Activated CD4-positive, alpha-beta memory T cell treated with anti-CD3 and anti-CD28 coated beads, Interleukin-2, amount 10 ng/mL, durations not matched to agents 7 days and 5 days (primary cell): ENCODE data around the gene PPP1R13B. TPM values are rescaled to one million over a fixed set of nuclear protein-coding genes. Genes with fewer than 3 reads are reported as not detected.
"Not testable (repeated sequence)": the region's sequence is repeated elsewhere in the genome, so short reads cannot be mapped to it uniquely, and the experiment has no call there.

Experiments used
- CTCF ChIA-PET: fragments of 350-600 bp; sonication (Branson Sonifier 250); formaldehyde crosslinking; loops from one replicate; lab custom pipeline; 2021; ENCODE audit warnings: antibody characterized with exemption, inconsistent platforms; lab: Charles Lee
- POLR2A ChIA-PET: fragments of 350-600 bp; sonication (Branson Sonifier 250); formaldehyde crosslinking; loops from one replicate; lab custom pipeline; 2021; ENCODE audit warnings: antibody characterized with exemption; lab: Charles Lee
- DNase-seq: peaks from one replicate; pipeline ENCODE4 v3.0.0-alpha.2; 2020
- H3K27ac Mint-ChIP-seq: one replicate; pipeline ENCODE4 v1.8.0; 2021; ENCODE audit warnings: mild to moderate bottlenecking, mixed read lengths
- H3K27me3 Mint-ChIP-seq: one replicate; pipeline ENCODE4 v1.8.0; 2021; ENCODE audit warnings: mixed read lengths
- H3K36me3 Mint-ChIP-seq: one replicate; pipeline ENCODE4 v1.8.0; 2021; ENCODE audit warnings: low read depth, mixed read lengths
- H3K4me1 Mint-ChIP-seq: one replicate; pipeline ENCODE4 v1.8.0; 2021; ENCODE audit warnings: mixed read lengths
- H3K4me3 Mint-ChIP-seq: one replicate; pipeline ENCODE4 v1.8.0; 2021; ENCODE audit warnings: mild to moderate bottlenecking, mixed read lengths
- H3K9me3 Mint-ChIP-seq: one replicate; pipeline ENCODE4 v1.8.0; 2021; ENCODE audit warnings: mixed read lengths
- total RNA-seq, 2 experiments: library from RNA; stranded (reverse); gene quantifications; one replicate each; pipeline ENCODE4 v1.2.3, GENCODE V29; 2021

Gene PPP1R13B
- total RNA-seq, 2 experiments from 2014 or later: 10.7 to 15.9 TPM

DNA sequence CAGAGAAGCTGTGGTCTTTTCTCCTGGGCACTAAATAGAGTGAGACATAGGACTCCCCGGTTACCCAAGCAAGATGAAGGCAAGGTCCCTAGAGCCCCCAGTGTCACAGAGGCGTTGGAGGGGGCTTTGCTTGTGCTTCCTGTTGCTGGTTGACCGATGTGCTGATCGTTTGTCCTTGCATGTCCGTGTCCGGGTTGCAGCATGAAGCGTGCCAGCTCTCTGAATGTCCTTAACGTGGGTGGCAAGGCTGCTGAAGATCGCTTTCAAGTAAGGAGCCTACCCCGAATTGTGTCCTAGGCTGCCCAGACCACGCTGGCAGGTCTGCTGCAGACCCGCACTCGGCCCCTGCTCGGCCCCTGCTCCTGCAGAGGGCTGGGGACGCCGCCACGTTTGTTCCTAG lies 155.2 kb downstream of the PPP1R13B start:
- no peaks in the 10 kb centered on the region for H3K27me3 Mint-ChIP-seq
- POLR2A ChIA-PET: no interaction called here
- H3K4me1 Mint-ChIP-seq: peaks cover 4% of the 10 kb centered on the region
- H3K27ac Mint-ChIP-seq: no peak overlapping the region
- H3K4me3 Mint-ChIP-seq: no peak overlapping the region
- H3K9me3 Mint-ChIP-seq: no peaks in the 10 kb centered on the region
- H3K36me3 Mint-ChIP-seq: peaks cover 42% of the 10 kb centered on the region
- CTCF ChIA-PET: no interaction called here
- no peak for DNase-seq

- DNase-seq, H3K27me3 Mint-ChIP-seq, POLR2A ChIA-PET, H3K4me1 Mint-ChIP-seq, H3K4me3 Mint-ChIP-seq, H3K27ac Mint-ChIP-seq, H3K9me3 Mint-ChIP-seq: not testable (repeated sequence)
- CTCF ChIA-PET: interaction anchor here (0.8 kb wide), 1 partner anchor 42 kb away, joined by 3 read pairs; no protein-coding TSS in a partner anchor
- H3K36me3 Mint-ChIP-seq: peaks cover 47% of the 10 kb centered on the region
Observed at GRCh38 chr14:103691655-103692054, 155.7 kb downstream of the PPP1R13B start.

DNA sequence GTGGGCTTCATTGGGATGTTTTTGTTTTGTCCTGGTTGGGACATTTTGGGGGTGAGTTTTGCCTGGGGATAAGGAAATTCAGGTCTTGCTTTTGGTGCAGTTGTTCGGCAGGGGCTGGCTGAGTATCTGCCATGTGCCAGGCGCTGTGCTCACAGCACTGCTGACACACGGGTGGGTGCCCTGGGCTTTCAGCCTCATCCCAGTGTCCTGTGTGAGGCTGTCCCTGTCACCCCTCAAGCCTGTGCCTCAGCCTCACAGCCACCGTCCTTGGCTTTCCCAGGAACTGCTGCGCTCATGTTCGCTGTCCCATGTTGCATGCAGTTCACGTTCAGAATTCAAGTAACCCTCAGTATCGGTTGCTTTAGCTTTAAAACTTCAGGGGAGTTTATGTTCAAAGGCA lies 157.0 kb downstream of the PPP1R13B start:
- no peaks in the 10 kb centered on the region for H3K4me1 Mint-ChIP-seq
- H3K27me3 Mint-ChIP-seq: no peaks in the 10 kb centered on the region
- ChIA-PET CTCF (no interaction called here), POLR2A (no interaction called here)
- peaks cover 50% of the 10 kb centered on the region for H3K36me3 Mint-ChIP-seq
- no peaks in the 10 kb centered on the region for H3K9me3 Mint-ChIP-seq
- no peak for DNase-seq
- no peak overlapping the region for H3K4me3 Mint-ChIP-seq
- peak overlapping the region; percentile 31 for H3K27ac Mint-ChIP-seq

- Mint-ChIP-seq H3K9me3 (no peaks in the 10 kb centered on the region), H3K4me1 (no peaks in the 10 kb centered on the region), H3K4me3 (no peak overlapping the region), H3K27ac (no peak overlapping the region), H3K27me3 (no peaks in the 10 kb centered on the region), H3K36me3 (peaks cover 54% of the 10 kb centered on the region)
- CTCF ChIA-PET: interaction anchor here (1.5 kb wide), 1 partner anchor 120 kb away, joined by 3 read pairs; no protein-coding TSS in a partner anchor
- POLR2A ChIA-PET: no interaction called here
- no peak for DNase-seq
Observed at GRCh38 chr14:103688906-103689902, 158.2 kb downstream of the PPP1R13B start.

GRCh38 chr14:103688441-103688840 lies 158.9 kb downstream of the PPP1R13B start:
- ChIA-PET CTCF (interaction anchor here (1.5 kb wide), 1 partner anchor 120 kb away, joined by 3 read pairs; no protein-coding TSS in a partner anchor), POLR2A (no interaction called here)
- Mint-ChIP-seq H3K27ac (no peak overlapping the region), H3K27me3 (no peaks in the 10 kb centered on the region), H3K9me3 (no peaks in the 10 kb centered on the region), H3K4me3 (no peak overlapping the region), H3K4me1 (no peaks in the 10 kb centered on the region), H3K36me3 (peaks cover 52% of the 10 kb centered on the region)
- DNase-seq: no peak

- ChIA-PET POLR2A (interaction anchor here (0.7 to 0.9 kb wide), 2 partner anchors 11 to 52 kb away, joined by 3 read pairs; no protein-coding TSS in a partner anchor), CTCF (no interaction called here)
- no peak overlapping the region for H3K4me3 Mint-ChIP-seq
- no peaks in the 10 kb centered on the region for H3K4me1 Mint-ChIP-seq
- H3K9me3 Mint-ChIP-seq: no peaks in the 10 kb centered on the region
- DNase-seq: no peak
- H3K27me3 Mint-ChIP-seq: no peaks in the 10 kb centered on the region
- H3K36me3 Mint-ChIP-seq: peaks cover 57% of the 10 kb centered on the region
- H3K27ac Mint-ChIP-seq: no peak overlapping the region
Observed at GRCh38 chr14:103687712-103688111, 159.7 kb downstream of the PPP1R13B start.

DNA sequence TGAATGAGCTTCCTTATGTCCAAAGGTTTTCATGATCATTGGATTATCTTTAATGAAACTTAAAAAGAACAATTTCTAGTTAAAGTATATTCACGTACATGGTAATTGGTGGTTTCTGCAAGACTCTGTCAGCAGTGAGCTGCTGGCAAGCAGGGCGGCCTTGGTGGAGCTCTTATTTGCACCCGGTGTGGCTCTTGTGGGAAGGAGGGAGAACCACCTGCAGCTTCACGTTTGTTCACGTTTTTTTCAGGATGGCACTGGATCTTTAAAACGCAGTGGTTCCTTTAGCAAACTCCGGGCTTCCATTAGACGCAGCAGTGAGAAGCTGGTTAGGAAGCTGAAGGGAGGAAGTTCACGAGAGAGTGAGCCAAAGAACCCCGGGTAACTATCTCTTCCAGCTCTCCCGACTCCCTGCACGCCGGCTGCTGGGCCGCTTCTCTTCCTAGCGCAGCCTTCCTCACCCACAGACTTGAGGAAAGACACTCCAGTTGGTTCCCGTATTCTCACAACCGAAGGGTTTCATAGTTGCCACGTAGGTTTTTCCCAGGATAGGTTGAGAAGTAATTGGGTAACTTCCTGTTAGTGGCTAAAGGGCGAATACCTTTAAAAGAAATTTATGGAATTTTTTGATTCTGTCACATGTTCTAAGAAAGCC lies 160.4 kb downstream of the PPP1R13B start:
- POLR2A ChIA-PET: interaction anchor here (0.7 to 0.9 kb wide), 2 partner anchors 12 to 53 kb away, joined by 3 read pairs; no protein-coding TSS in a partner anchor
- peaks cover 58% of the 10 kb centered on the region for H3K36me3 Mint-ChIP-seq
- CTCF ChIA-PET: no interaction called here

GRCh38 chr14:103685276-103686211 lies 161.8 kb downstream of the PPP1R13B start:
- CTCF ChIA-PET: no interaction called here

More for the DNA sequence above, 160.4 kb downstream of the PPP1R13B start:
- no peaks in the 10 kb centered on the region for H3K27me3 Mint-ChIP-seq
- no peak overlapping the region for H3K27ac Mint-ChIP-seq
- H3K9me3 Mint-ChIP-seq: no peaks in the 10 kb centered on the region
- no peak overlapping the region for H3K4me3 Mint-ChIP-seq
- no peaks in the 10 kb centered on the region for H3K4me1 Mint-ChIP-seq
- no peak for DNase-seq

GRCh38 chr14:103684871-103685270 lies 162.5 kb downstream of the PPP1R13B start:
- ChIA-PET POLR2A (interaction anchor here (0.5 kb wide), 1 partner anchor 17 kb away, joined by 3 read pairs; no protein-coding TSS in a partner anchor), CTCF (no interaction called here)
- H3K4me3 Mint-ChIP-seq: no peak overlapping the region
- H3K27me3 Mint-ChIP-seq: no peaks in the 10 kb centered on the region
- H3K36me3 Mint-ChIP-seq: peaks cover 68% of the 10 kb centered on the region
- H3K9me3 Mint-ChIP-seq: no peaks in the 10 kb centered on the region
- no peak for DNase-seq
- no peaks in the 10 kb centered on the region for H3K4me1 Mint-ChIP-seq
- H3K27ac Mint-ChIP-seq: no peak overlapping the region

More at GRCh38 chr14:103685276-103686211, 161.8 kb downstream of the PPP1R13B start:
- no peak for DNase-seq
- Mint-ChIP-seq H3K36me3 (peaks cover 67% of the 10 kb centered on the region), H3K27me3 (no peaks in the 10 kb centered on the region), H3K27ac (no peak overlapping the region), H3K4me1 (no peaks in the 10 kb centered on the region), H3K4me3 (no peak overlapping the region), H3K9me3 (no peaks in the 10 kb centered on the region)
- POLR2A ChIA-PET: interaction anchor here (0.5 kb wide), 1 partner anchor 17 kb away, joined by 3 read pairs; no protein-coding TSS in a partner anchor

GRCh38 chr14:103684471-103684870 lies 162.9 kb downstream of the PPP1R13B start:
- H3K27ac Mint-ChIP-seq: no peak overlapping the region
- ChIA-PET CTCF (no interaction called here), POLR2A (no interaction called here)
- no peaks in the 10 kb centered on the region for H3K9me3 Mint-ChIP-seq
- no peak overlapping the region for H3K4me3 Mint-ChIP-seq
- H3K36me3 Mint-ChIP-seq: peaks cover 70% of the 10 kb centered on the region
- no peaks in the 10 kb centered on the region for H3K4me1 Mint-ChIP-seq
- no peaks in the 10 kb centered on the region for H3K27me3 Mint-ChIP-seq
- DNase-seq: no peak
